HCT116 (cell line): ENCODE data around the gene CSPG4. TPM values are rescaled to one million over a fixed set of nuclear protein-coding genes. Genes with fewer than 3 reads are reported as not detected.
"Not testable (repeated sequence)": the region's sequence is repeated elsewhere in the genome, so short reads cannot be mapped to it uniquely, and the experiment has no call there.

Source experiments
- ATAC-seq: fragments of 200-7000 bp; cut with Tn5 transposase; 2 replicates; pipeline ENCODE4 v1.9.1; 2020; ENCODE audit warnings: mild to moderate bottlenecking, moderate library complexity
- BruUV-seq: library from RNA; stranded (reverse); fragments of 400-500 nt; replicated peaks from 2 replicates; lab custom pipeline; 2021; lab: Mats Ljungman, UMichigan
- CTCF ChIA-PET: fragments of 300-600 bp; sonication (Branson Sonifier 250); formaldehyde crosslinking; loops from one replicate; lab custom pipeline; 2021; ENCODE audit warnings: antibody characterized with exemption; lab: Charles Lee
- POLR2A ChIA-PET: fragments of 300-600, 350-600 bp; sonication (Branson Sonifier 250); formaldehyde crosslinking; loops from one replicate; lab custom pipeline; 2021; ENCODE audit warnings: antibody characterized with exemption; lab: Charles Lee
- RAD21 ChIA-PET, 2 experiments: fragments of 300-600 bp; sonication (Branson Sonifier 250); formaldehyde crosslinking; loops; one replicate each; lab custom pipeline; 2023; ENCODE audit warnings: low total read pairs in 2 of 2; ENCODE audit not compliant: uncharacterized antibody in 2 of 2, unreplicated experiment in 2 of 2, low non-redundant PET in 1 of 2; lab: Charles Lee
- DNase-seq: peaks from one replicate; pipeline ENCODE4 v3.0.0-alpha.2; 2010; ENCODE audit warnings: low read depth, low spot score
- H2AFZ ChIP-seq: fragments of 200-600 bp; shearing (Covaris generic), sonication (generic); 2 replicates; pipeline ENCODE4 v1.6.1; 2017; ENCODE audit warnings: low read depth, mixed run types, mixed read lengths, antibody characterized with exemption, low read length; ENCODE audit not compliant: poor library complexity, severe bottlenecking
- H3K27ac ChIP-seq: 2 replicates; pipeline ENCODE4 v1.5.1; 2012; ENCODE audit warnings: low read depth, low read length
- H3K27me3 ChIP-seq: fragments of 200-600 bp; sonication (generic); 2 replicates; pipeline ENCODE4 v1.6.1; 2016; ENCODE audit warnings: mixed run types, low read length, mixed read lengths; ENCODE audit not compliant: insufficient read depth
- H3K36me3 ChIP-seq, 2 experiments: fragments of 200-500 bp in 1 of 2; fragments of 200-600 bp in 1 of 2; sonication (Bioruptor generic) in 1 of 2; sonication (generic) in 1 of 2; 2 replicates each; pipeline versions ENCODE4 v1.5.1 to v1.6.1; 2014 to 2016; ENCODE audit warnings: low read length in 2 of 2, inconsistent platforms in 1 of 2, mixed read lengths in 1 of 2, mixed run types in 1 of 2; ENCODE audit not compliant: insufficient read depth in 2 of 2, control insufficient read depth in 1 of 2
- H3K4me1 ChIP-seq, 2 experiments: fragments of 200-600 bp in 1 of 2; sonication (generic) in 1 of 2; 2 replicates each; pipeline versions ENCODE4 v1.5.1 to v1.6.1; 2012 to 2017; ENCODE audit warnings: low read length in 2 of 2, inconsistent platforms in 1 of 2, mild to moderate bottlenecking in 1 of 2, mixed read lengths in 1 of 2, mixed run types in 1 of 2, moderate library complexity in 1 of 2; ENCODE audit not compliant: insufficient read depth in 2 of 2, control insufficient read depth in 1 of 2
- H3K4me2 ChIP-seq: fragments of 200-600 bp; sonication (generic); 2 replicates; pipeline ENCODE4 v1.6.1; 2017; ENCODE audit warnings: mixed run types, low read length, mixed read lengths
- H3K4me3 ChIP-seq, 2 experiments: fragments of 200-600 bp in 1 of 2; sonication (generic) in 1 of 2; replicated peaks in 1 of 2; 2 replicates each; pipeline ENCODE4 v1.5.1; 2011 to 2016; ENCODE audit warnings: low read length in 2 of 2, control low read depth in 1 of 2, low read depth in 1 of 2, mild to moderate bottlenecking in 1 of 2, mixed read lengths in 1 of 2, mixed run types in 1 of 2
- H3K79me2 ChIP-seq: fragments of 200-600 bp; sonication (generic); 2 replicates; pipeline ENCODE4 v1.6.1; 2017; ENCODE audit warnings: mild to moderate bottlenecking, mixed run types, low read length, moderate library complexity, mixed read lengths; ENCODE audit not compliant: insufficient read depth
- H3K9ac ChIP-seq: fragments of 200-600 bp; sonication (generic); 2 replicates; pipeline ENCODE4 v1.6.1; 2016; ENCODE audit warnings: low read length, mixed read lengths
- H3K9me2 ChIP-seq: fragments of 200-600 bp; sonication (generic), shearing (Covaris generic); 2 replicates; pipeline ENCODE4 v1.6.1; 2017; ENCODE audit warnings: mixed run types, mild to moderate bottlenecking, moderate library complexity; ENCODE audit not compliant: insufficient read depth
- H3K9me3 ChIP-seq, 2 experiments: fragments of 200-500 bp in 1 of 2; fragments of 200-600 bp in 1 of 2; sonication (Bioruptor generic) in 1 of 2; sonication (generic) in 1 of 2; 2 replicates each; pipeline ENCODE4 v1.6.1; 2014 to 2017; ENCODE audit warnings: low read length in 2 of 2, mixed read lengths in 2 of 2, inconsistent platforms in 1 of 2, low read depth in 1 of 2, mild to moderate bottlenecking in 1 of 2, mixed run types in 1 of 2, moderate library complexity in 1 of 2; ENCODE audit not compliant: control insufficient read depth in 1 of 2, insufficient read depth in 1 of 2
- H4K20me1 ChIP-seq: fragments of 200-600 bp; sonication (generic), shearing (Covaris generic); 2 replicates; pipeline ENCODE4 v1.6.1; 2017; ENCODE audit warnings: mixed run types, mild to moderate bottlenecking, moderate library complexity; ENCODE audit not compliant: insufficient read depth
- ATF3 ChIP-seq: IDR thresholded peaks from 2 replicates; pipeline ENCODE4 v1.6.1; 2012
- CBX3 ChIP-seq: IDR thresholded peaks from 2 replicates; pipeline ENCODE4 v1.6.1; 2012; ENCODE audit warnings: low read depth
- CEBPB ChIP-seq: IDR thresholded peaks from 2 replicates; pipeline ENCODE4 v1.6.1; 2012; ENCODE audit warnings: low read depth
- ELF1 ChIP-seq: IDR thresholded peaks from 2 replicates; pipeline ENCODE4 v1.6.1; 2012; ENCODE audit warnings: low read depth, borderline replicate concordance
- EZH2 ChIP-seq: fragments of 200-600 bp; sonication (generic); IDR thresholded peaks from 2 replicates; pipeline ENCODE4 v1.6.1; 2017; ENCODE audit warnings: antibody characterized with exemption, mixed run types
- EZH2phosphoT487 ChIP-seq: fragments of 200-600 bp; IDR thresholded peaks from 2 replicates; pipeline ENCODE4 v1.6.1; 2018; ENCODE audit warnings: antibody characterized with exemption, borderline replicate concordance
- FOSL1 ChIP-seq: IDR thresholded peaks from 2 replicates; pipeline ENCODE4 v1.6.1; 2012; ENCODE audit warnings: low read depth
- JUND ChIP-seq: IDR thresholded peaks from 2 replicates; pipeline ENCODE4 v1.6.1; 2012
- MAX ChIP-seq: IDR thresholded peaks from 2 replicates; pipeline ENCODE4 v1.6.1; 2012
- POLR2A ChIP-seq: IDR thresholded peaks from 2 replicates; pipeline ENCODE4 v1.7.0; 2011; ENCODE audit warnings: borderline replicate concordance; ENCODE audit not compliant: insufficient read depth, insufficient read length; ENCODE audit errors: extremely low read depth
- POLR2AphosphoS5 ChIP-seq: IDR thresholded peaks from 2 replicates; pipeline ENCODE4 v1.6.1; 2011; ENCODE audit warnings: mild to moderate bottlenecking, low read depth, low read length, moderate library complexity
- RAD21 ChIP-seq: IDR thresholded peaks from 2 replicates; pipeline ENCODE4 v1.6.1; 2012; ENCODE audit warnings: low read depth, mild to moderate bottlenecking
- SRF ChIP-seq: IDR thresholded peaks from 2 replicates; pipeline ENCODE4 v1.6.1; 2012; ENCODE audit warnings: low read depth
- TCF7L2 ChIP-seq: IDR thresholded peaks from 2 replicates; pipeline ENCODE4 v1.7.0; 2011; ENCODE audit warnings: borderline replicate concordance, inconsistent platforms; ENCODE audit not compliant: insufficient read depth, insufficient read length; ENCODE audit errors: extremely low read depth
- YY1 ChIP-seq: IDR thresholded peaks from 2 replicates; pipeline ENCODE4 v1.6.1; 2011; ENCODE audit warnings: low read length, low read depth, moderate library complexity, mild to moderate bottlenecking; ENCODE audit not compliant: insufficient replicate concordance; ENCODE audit errors: extremely low read depth
- ZFX ChIP-seq: fragments of 450-650 bp; IDR thresholded peaks from 2 replicates; pipeline ENCODE4 v1.6.1; 2017
- intact Hi-C: fragments of 100-400 bp; cut with micrococcal nuclease; formaldehyde crosslinking; loops from 2 replicates; pipeline ENCODE4 v1.10.0; 2022
- total RNA-seq: library from RNA; stranded (reverse); gene quantifications from one replicate; pipeline ENCODE4 v1.2.1, GENCODE V29; 2021; ENCODE audit not compliant: unreplicated experiment

CSPG4 gene
- total RNA-seq, 1 experiment from 2014 or later, result 18.1 TPM

GRCh38 chr15:75712668-75713337 is at the start of gene CSPG4 (continued):
- peak; percentile 93 for TF ChIP-seq POLR2AphosphoS5

GRCh38 chr15:75762357-75762718 is 49.7 kb upstream of the CSPG4 start:
- H3K27me3 ChIP-seq, H3K27ac ChIP-seq, DNase-seq, BruUV-seq, H3K9ac ChIP-seq, H3K79me2 ChIP-seq, H3K9me3 ChIP-seq, POLR2A ChIA-PET, H2AFZ ChIP-seq, H4K20me1 ChIP-seq, CTCF ChIA-PET, H3K4me3 ChIP-seq, RAD21 ChIA-PET, H3K4me2 ChIP-seq, ATAC-seq, H3K36me3 ChIP-seq, intact Hi-C loops, H3K9me2 ChIP-seq: not testable (repeated sequence)
- peaks cover 6 to 11% of the 10 kb centered on the region in 2 experiments; a peak in 3 of 4 replicates for H3K4me1 ChIP-seq

GRCh38 chr15:75761446-75762356 is 49.1 kb upstream of the CSPG4 start:
- H3K27ac ChIP-seq, result no peak overlapping the region
- DNase-seq (no peak), ATAC-seq (no peak)
- POLR2A ChIA-PET, result no interaction called here
- H3K4me3 ChIP-seq, result no peak overlapping the region
- intact Hi-C loops, result no loop called here
- no TSS peak for BruUV-seq
- RAD21 ChIA-PET, result no interaction called here
- H3K4me2 ChIP-seq, result no peak overlapping the region
- H4K20me1 ChIP-seq, result no peaks in the 10 kb centered on the region
- no peaks in the 10 kb centered on the region for H3K9me2 ChIP-seq
- H3K79me2 ChIP-seq, result no peaks in the 10 kb centered on the region
- TF ChIP-seq CEBPB (no peak), SRF (no peak), RAD21 (no peak), ELF1 (no peak), EZH2phosphoT487 (no peak), ZFX (no peak), YY1 (no peak), TCF7L2 (no peak), FOSL1 (no peak), JUND (no peak), MAX (no peak), CBX3 (no peak), EZH2 (no peak), POLR2A (no peak), ATF3 (no peak)
- H3K36me3 ChIP-seq, result no peaks in the 10 kb centered on the region
- no peaks in the 10 kb centered on the region for H3K9me3 ChIP-seq
- H3K9ac ChIP-seq, result no peak overlapping the region
- peaks cover 6 to 11% of the 10 kb centered on the region in 2 experiments; a peak in 3 of 4 replicates for H3K4me1 ChIP-seq
- no peak overlapping the region for H2AFZ ChIP-seq
- no peaks in the 10 kb centered on the region for H3K27me3 ChIP-seq
- CTCF ChIA-PET, result no interaction called here
